GM21367 (cell line): ENCODE data around the gene TMPRSS4.

Experiments
- ATAC-seq: cut with Tn5 transposase; IDR thresholded peaks from one replicate; pipeline ENCODE4 v1.9.1; 2021; ENCODE audit not compliant: unreplicated experiment

TMPRSS4 gene

DNA sequence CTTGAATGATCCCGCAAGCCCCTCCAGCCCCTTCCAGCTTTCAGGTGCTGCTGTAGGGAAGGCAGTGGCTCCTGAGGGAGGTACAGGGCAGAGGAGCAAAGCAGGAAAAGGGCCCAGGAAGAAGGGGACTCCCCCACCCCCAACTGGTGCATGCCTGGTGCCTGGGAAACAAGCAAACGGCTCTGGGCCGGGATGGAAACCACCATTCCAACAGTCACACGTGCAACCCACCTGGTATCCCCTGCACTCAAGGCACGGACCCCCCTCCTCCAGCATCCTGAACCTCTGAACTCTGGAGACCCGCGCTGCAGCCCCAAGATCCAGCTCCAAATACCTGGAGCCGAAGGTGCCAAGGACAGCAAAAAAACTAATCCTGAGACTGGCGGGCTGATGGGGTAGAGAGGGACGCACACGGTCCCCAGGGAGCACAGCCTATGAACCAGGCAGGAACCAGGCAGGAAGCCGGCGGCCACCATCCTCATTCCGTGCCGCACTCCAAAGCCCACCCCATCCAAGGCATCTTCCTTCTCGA is 75.2 kb downstream of the TMPRSS4 start:
- no peak for ATAC-seq

DNA sequence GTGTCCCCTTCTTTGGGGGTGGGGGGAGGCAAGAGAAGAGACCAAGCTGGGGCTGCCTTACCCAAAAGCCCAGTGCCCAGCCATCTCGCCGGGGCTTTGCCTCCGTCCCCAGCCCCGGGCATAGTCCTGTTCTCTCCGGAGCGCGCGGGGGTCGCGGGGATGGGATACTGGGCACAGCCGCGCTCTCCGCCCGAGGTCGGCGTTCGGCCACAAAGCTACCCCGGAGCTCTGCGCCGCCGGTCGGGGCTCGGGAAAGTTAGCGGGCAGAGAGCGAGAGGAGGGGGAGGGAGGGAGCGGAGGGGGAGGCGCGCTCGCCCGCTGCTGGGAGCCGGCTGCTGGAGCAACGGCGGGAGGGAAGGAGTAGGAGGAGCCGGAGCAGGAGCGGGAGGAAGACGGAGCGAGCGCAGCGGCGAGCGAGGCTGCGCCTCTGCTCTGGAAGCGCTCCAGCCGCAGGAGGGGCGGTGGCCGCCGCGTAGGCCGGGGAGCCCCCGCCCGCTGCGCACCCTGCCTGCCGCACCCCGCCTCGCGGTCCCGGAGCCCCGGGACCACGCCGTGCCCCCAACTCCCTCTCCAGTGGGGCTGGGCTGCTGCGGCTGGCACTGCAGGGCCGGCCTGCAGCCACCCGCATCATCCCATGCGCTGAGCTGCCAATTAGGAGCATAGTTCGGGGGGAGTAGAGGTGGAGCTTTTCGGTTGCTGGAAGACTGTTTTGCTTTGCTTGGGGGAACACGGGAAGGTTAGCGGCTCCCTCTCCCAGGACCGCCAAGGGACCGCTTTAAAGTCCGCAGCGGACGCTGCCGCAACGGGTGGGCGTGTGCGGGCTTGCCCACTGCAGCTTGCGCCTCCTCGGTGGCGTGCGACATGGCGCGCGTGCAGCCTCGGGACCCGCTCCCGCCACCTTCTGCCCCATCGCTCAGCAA is 75.9 kb downstream of the TMPRSS4 start, which contains the start of gene SCN4B:
SCN4B (minus strand) TSS at position 272 of the 920 bp plus-strand sequence; CDS start at position 122, 150 bp downstream.
- no peak for ATAC-seq

DNA sequence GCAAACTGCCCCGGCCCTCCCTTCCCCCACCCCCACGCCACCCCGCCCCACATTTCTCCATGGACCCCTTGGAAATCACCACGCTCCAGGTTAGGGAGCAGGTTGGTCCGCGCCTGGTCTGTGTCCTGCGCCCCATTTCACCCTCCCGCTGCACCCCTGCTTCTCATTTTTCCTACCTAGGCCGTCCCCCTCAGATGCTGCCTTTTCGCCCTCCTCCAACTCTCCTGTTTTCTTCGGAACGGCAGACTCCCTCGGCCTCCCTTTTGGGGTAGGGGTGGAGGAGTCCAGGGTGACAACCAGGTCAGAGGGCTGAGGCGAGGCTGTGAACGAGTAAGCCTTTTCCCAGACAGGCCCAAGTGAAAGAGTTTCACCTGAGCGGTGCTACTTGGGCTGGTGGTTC is 76.6 kb downstream of the TMPRSS4 start:
- no peak for ATAC-seq

DNA sequence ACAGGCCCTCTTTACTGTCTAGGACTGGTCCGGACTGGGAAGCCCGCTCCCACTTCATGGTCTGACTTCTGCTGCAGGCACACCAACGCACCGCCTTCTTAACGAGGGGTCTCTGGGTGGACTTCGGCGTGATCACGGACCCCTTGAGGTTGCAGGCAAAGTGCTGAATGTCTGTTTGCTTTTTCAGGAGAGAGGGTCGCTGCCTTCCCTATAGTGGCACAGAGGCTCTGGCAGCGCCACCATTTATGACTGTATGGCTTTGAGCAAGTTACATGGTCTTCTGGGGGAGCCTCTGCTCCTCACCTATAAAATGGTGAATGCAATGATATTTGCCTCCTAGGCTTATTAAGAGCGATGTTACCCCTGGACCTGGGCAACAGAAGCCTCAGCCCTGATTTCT is 77.1 kb downstream of the TMPRSS4 start:
- ATAC-seq: no peak

DNA sequence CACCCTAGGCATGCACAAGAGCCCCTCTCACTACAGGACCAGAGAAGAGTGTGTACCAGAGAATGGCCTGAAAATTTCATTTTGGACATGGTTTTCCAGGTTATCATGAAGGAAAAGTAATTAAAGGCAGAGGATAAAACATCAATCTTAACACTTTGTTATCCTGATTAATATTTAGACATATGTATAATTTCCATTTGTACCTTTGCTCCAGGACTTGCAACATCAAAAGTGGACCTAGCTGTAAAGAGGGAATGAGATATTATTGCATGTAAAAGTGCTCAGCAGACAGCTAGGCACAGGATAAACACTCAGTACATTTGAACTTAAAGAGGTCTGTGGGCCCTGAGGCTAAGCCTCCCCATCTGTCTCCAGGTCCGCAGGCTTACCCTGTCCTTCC is 77.8 kb downstream of the TMPRSS4 start:
- ATAC-seq: no peak

DNA sequence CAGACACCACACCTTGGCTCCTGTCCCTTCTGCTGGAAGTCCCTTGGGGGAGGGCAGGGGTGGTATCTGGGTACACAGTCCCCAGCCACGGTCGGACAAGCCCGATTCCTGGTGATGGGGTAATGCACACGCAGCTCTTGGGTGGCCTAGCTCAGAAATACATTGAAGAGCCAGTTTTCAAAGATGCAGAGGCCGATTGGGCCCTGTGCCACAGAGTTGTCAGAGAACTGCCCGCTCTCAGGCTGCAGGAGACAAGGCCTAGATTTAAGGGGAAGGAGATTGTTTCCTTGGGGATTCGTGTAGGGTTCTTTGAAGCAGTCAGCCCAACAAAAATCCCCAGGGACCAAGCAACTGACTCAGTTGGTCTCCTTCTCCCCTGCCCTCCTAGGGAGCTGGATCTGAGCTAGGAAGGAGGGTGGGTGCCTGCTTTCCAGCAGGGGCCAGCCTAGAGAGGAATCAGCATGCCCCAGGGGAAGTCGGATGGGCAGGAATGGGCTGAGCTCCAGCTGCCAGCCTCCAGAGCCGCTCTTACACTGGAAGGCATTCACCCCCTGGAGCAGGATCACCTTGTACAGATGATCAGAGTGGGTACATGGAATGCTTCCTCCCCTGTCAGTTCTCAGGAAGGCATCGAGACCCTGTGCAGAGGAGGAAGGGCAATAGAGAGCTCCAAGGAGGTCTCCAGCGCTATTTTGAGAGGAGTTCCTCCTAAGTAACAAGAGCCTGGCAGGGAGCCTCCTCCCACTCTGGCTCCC is 79.1 kb downstream of the TMPRSS4 start:
- ATAC-seq: no peak

DNA sequence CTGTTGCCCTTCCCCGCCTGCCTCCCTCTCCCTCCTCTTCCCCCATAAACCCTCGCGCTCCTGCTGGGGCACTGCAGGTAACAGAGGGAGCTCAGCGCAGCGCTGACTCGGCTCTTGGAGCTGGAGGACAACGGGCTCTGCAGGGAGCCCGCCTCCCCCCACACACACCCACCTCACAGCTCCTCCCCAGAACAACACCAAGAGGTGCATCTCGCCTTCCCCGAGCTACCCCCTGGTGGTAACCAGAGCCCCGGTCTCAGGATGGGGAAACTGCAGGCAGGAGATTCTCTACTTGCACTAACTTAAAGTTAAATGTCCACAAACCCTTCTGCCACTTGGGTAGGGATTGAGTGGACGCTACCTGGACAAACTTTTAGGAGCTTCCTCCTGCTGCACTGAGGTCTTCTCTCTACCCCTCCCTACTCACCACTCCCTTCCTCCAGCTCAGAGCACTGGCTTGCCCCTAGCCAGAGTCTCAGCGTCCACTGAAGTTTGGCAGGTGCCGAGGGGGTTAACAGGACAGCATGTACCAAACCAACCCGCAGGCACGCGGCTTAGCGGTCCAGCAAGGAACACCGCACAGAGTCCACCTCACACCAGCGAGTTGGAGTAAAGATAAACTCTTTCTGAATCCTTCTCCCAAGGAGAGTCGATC is 79.8 kb downstream of the TMPRSS4 start:
- no peak for ATAC-seq

DNA sequence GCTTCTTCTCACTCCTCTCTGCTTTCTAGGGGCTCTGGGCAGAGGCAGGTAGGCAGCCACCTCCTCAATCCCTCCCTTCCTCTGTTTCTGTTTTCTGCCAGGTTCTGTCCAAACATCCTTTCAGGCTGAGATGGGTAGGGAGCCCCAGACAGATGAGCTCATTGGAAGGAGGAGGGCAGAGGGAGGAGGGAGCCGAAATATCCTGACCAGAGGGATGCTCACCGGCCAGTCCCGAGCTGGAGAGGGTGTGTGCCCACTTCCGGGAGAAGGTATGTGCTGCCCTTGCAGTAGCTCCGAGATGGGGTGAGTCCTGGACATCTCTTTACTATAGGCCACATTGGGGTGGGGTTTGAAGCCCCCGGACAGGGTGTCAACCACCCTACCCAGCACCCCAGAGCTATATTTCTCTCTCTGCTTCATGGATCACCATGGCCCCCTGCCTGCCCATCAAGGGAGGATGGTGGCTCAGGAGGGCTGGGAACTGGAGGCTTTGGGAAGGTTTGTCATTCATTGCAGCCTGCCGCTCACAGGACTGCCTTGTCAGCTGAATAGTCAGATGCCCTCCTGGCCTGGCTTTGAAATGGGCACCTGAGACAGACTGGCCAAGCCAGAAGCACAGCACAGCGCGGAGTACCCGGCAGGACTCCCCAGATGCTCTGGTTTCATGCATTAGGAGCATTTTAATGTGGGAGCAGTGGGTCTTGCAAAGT is 80.5 kb downstream of the TMPRSS4 start:
- no peak for ATAC-seq

DNA sequence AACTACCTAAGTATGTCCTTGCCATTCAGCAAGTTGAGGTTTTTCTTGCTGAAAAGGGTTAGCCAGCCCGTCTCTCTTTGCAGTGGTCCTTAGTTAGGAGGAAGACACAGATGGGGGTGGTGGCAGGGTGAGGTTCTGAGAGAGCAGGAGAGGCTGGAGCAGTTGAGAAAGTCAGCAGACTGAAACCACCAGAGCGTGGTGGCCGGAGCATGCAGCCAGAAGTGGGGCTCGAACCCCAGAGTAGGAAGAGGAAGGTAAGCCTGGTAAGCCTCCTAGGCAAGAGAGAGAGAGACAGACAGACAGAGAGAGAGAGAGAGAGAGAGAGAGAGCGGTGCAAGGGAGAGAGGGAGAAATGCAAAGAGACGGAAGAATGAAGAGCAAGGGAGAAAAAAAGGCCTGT is 84.9 kb downstream of the TMPRSS4 start:
- ATAC-seq: no peak

DNA sequence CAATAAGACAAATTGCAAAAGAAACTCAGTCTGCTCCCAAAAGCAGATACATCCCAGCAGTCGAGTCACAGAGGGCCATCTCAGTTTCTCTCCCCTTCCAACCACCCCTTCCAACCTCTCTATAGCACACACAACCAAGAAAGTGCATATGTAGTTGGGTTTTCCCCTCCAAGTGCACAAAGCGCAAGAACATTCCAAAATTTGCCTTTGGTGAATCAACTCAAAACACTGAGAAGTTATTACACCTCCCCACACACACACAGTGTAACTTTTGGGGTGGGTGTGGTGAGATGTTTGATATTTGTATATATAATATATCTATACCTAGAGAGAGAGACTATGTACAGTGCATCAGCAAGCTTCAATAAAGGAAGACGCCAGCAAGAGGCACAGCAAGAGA is 86.0 kb downstream of the TMPRSS4 start:
- no peak for ATAC-seq

DNA sequence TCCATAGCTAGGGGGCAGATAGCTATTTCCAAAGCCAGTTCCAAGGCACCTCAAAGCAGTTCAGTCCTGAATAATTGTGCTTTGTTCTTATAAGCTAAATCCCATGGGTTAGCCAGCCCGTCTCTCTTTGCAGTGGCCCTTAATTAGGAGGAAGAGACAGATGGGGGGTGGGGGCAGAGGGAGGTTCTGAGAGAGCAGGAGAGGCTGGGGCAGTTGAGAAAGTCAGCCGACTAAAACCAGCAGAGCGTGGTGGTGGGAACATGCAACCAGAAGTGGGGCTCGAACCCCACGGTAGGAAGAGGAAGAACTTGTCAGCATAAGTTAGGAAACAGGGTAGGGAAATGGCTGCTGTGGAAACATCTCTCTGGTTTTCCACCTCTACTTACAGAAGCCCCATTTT is 86.6 kb downstream of the TMPRSS4 start:
- no peak for ATAC-seq

DNA sequence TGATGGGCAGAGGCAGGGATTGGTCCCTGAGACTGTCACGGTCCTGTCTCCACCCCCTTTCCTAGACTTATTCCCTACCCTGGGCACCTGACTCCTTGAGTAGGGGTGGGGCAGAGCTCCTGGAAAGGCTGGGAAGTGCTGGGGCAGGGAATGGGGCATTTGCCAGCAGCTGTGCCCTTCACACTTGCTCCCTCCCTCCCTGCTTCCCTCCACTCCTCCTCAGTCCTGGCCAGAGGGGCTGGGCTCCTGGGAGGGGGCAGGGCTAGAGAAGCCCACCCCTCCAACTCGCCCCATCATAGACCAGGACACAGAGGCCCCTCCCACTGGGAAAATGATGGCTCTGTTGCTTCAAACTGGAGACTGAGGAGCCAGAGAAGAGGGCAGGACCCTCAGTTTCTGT is 88.0 kb downstream of the TMPRSS4 start:
- ATAC-seq: no peak

DNA sequence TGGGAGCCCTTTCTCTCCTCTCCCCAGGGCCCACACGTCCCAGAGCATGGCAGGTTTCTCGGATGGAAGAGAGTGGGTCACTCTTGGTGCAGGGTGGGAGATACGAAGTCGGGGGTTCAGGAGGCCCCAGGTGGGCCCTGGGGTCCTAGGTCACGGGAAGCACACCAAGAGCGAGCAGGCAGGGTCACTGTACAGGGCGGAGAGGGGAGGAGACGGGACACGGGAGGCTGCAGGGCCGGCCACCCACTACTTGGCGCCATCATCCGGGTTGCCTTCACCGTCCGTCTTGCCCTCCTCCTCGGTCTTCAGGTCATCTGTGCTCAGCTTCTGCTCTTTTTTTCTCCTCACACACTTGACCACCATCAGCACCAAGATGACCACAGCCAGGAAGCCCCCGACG is 89.8 kb downstream of the TMPRSS4 start:
- no peak for ATAC-seq

DNA sequence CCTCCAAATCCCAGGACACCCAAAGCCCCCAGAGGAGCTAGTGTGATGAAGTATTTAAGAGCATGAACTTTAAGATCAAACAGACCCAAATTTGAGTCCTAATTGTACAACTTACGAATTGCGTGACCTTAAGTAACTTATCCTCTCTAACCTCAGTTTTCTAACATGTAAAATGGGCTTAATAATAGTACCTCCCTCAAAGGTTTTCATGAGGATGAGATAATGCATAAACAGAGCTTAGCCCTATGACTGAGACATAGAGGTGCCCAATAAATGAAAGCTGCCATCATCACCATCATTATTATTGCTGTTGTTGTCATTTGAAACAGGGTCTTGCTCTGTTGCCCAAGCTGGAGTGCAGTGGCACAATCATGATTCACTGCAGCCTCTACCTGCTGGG is 90.4 kb downstream of the TMPRSS4 start:
- ATAC-seq: no peak

DNA sequence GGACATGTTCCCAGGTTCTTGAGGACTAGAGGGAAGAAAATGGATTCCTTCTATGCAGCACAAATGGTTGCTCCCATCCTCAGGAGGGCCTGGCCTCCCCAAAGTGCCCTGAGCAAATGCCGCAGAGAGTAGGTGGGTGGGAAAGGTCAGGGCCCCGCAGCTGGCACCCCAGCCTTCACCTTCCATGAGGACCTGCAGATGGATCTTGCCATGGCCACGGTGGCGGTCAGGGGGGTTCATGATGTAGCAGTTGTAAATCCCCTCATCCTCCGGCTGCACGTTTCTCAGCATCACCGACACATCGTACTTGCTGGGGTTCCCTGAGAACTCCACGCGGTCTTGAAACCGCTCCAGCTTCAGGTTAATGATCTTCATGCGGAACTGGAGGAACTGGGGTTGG is 91.0 kb downstream of the TMPRSS4 start:
- ATAC-seq: no peak

DNA sequence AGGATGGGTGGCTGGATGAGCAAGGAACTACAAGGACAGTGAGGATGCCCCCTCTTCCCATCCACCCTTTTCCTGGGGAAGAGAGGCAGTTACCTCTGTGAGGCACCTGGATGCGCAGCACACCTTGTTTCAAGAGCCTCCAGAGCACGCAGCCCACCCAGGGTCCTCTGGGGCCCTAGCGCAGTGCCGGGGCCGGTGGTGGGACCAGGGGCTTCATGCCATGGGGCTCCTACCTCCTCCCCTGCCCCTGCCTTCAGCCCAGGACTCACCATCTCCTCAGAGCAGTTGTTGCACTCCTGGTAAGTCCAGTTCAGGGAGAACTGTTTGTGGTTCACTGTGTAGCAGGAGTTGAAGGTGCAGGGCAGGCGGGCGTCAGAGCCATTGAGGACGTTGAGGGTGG is 91.4 kb downstream of the TMPRSS4 start:
- ATAC-seq: no peak

DNA sequence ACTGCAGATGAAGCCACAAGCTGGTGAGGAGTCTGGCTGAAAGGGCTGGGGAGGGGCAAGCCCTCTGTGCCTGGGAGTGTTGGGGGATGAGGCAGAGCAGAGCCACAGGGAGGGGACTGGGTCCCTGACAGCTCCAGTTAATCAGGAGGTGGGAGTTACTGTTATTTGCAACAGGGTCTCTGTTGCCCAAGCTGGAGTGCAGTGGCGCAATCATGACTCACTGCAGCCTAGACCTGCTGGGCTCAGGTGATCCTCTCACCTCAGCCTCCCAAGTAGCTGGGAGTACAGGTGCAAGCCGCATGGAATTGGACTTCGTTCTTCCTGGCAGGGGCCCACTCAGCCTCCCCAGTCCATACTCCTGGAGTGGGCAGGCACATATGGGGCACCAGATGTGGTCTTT is 91.9 kb downstream of the TMPRSS4 start:
- no peak for ATAC-seq

DNA sequence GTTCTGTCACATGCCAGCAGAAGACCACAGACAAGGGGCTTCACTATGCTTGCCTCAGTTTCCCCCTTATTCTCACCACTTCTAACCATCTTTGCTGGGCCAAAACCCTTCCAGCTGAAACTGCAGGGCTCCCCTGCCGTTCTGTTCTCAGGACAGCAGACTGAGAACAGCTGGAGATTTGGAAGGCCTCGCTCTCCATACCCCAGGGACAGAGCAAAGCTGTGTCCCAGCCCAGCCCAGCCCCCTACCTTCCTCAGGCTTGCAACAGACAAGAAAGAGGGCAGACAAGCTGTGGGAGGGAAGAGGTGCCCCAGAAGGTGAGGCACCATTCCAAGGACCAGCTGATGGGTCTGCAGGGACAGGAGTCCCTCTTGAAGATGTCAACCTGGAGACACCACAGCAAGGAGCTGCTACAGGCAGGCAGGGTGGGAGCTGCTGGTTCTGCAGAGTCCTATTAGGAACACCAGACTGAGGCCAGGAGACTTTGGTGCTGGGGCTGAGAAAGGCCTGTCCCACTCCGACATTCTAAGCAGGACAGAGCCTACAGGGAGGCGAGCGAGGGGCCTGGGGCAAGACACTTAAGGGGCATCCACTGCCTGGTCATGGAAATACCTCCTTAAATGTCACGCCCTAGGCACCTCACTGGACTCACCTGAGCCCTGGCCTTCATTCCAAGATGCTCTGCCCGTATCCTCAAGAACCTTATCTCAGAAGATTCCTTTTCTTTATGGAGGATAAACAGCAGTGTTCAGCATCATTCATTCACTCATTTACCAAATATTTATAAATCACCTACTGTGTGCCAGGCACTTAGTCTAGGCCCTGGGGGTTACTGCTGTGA is 92.6 kb downstream of the TMPRSS4 start:
- ATAC-seq: no peak

DNA sequence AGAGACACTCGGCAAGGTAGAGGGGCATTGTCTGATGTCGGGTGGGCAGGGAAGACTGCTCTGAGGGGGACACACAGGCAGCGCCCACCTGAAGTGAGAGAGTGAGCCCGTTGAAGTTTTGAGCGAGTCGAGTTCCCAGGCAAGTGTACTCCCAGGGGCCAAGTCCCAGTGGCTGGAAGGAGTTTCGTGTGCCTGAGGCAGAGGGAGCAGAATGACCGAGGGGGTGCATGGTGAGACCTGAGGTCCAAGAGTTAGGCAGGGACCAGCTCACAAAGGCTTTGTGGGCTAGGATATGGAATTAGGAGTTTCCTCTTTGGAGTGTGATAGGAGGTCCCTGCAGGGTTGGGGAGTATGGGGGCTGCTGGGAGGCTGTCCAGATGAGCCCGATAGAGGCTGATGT is 93.4 kb downstream of the TMPRSS4 start:
- no peak for ATAC-seq

DNA sequence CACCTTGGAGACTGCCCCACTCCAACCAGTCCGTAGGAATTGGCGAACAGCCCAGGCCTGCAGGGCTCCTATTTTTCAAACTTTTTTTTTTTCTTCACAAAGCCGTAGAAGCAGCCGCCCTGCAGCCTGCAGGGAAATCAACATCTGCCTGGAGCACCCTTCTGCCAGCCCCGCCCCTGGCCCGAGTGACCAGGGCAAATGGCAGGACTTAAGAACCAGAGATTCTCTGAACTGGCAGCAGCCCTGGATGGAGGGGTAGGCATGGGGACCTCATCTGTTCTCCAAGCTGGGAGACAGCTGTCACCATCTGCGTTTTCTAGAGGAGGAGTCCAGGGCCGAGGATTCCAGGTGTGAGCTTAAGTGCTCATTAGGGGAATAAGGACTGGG is 94.0 kb downstream of the TMPRSS4 start:
- ATAC-seq: no peak
